Adrenal gland (tissue), 5 donors: Measurements from ENCODE around the gene RASEF.

Experiments used
- CTCF ChIP-seq, 6 experiments: fragments of 450-650 bp in 4 of 6; fragments of 200-600 bp in 2 of 6; sonication (generic) in 1 of 6; IDR thresholded peaks; 1 replicate in 5 of 6; 2 replicates in 1 of 6; pipeline versions ENCODE4 v1.5.1 to v1.8.0; 2016 to 2021; ENCODE audit warnings: antibody characterized with exemption in 6 of 6, mild to moderate bottlenecking in 2 of 6, moderate library complexity in 1 of 6
- POLR2A ChIP-seq, 2 donors: fragments of 450-650 bp; IDR thresholded peaks; one replicate each; pipeline ENCODE4 v1.6.1; 2017; ENCODE audit warnings: antibody characterized with exemption in 2 of 2, mild to moderate bottlenecking in 2 of 2, moderate library complexity in 1 of 2
- donor health status: DM: no; HTN: no; CAD: no.

- TF ChIP-seq CTCF (IDR thresholded peaks at IDR 0.05) (no peak), POLR2A (IDR thresholded peaks at IDR 0.05) (no peak)
Measured at GRCh38 chr9:82969291-82969690, 93.7 kb downstream of the RASEF start.
